T-helper 22 cell (primary cell): Measurements from ENCODE around the gene OR56B1.
"Not testable (repeated sequence)": the region's sequence is repeated elsewhere in the genome, so short reads cannot be mapped to it uniquely, and the experiment has no call there.

ENCODE experiments used
- DNase-seq: peaks from one replicate; pipeline ENCODE4 v3.0.0-alpha.2; 2020; ENCODE audit warnings: low read depth

The OR56B1 gene, protein sequence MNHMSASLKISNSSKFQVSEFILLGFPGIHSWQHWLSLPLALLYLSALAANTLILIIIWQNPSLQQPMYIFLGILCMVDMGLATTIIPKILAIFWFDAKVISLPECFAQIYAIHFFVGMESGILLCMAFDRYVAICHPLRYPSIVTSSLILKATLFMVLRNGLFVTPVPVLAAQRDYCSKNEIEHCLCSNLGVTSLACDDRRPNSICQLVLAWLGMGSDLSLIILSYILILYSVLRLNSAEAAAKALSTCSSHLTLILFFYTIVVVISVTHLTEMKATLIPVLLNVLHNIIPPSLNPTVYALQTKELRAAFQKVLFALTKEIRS

GRCh38 chr11:5736396-5736795 is at the start of gene OR56B1:
Gene OR56B1 (plus strand): TSS chr11:5736448. CDS start chr11:5736517, 69 bp downstream.
- DNase-seq, result no peak

GRCh38 chr11:5688482-5688881 is 47.8 kb upstream of the OR56B1 start:
- DNase-seq, result no peak

- DNase-seq, result peak; percentile 5
Measured at GRCh38 chr11:5689551-5689983, 46.7 kb upstream of the OR56B1 start, which contains the start of gene TRIM22. Gene TRIM22 (plus strand): TSS chr11:5689790. CDS start chr11:5696233, 6,443 bp downstream.

- no peak for DNase-seq
Measured at GRCh38 chr11:5690216-5690615, 46.0 kb upstream of the OR56B1 start.

DNA sequence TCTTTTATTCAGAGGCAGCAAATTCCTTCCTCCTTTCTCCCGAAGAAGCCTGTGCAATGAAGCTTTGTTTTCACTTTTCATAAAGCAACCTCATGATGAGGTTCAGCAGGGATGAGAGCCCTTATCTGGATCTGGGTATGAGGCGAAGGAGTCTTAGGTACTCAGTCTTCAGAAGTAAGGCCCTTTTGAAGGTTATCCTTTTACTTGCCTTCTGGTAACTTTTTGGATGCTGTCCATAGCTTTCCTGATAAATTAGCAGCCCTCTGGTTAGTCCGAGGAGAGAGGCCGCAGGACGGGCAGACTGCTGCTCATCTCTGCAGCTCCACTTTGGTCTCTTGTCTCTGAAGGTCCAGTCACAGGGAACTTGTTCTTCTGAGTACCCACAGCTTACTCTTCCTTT is 45.5 kb upstream of the OR56B1 start:
- DNase-seq, result no peak

- DNase-seq, result not testable (repeated sequence)
Measured at GRCh38 chr11:5691238-5691963, 44.8 kb upstream of the OR56B1 start.

- DNase-seq, result no peak
Measured at GRCh38 chr11:5691964-5692361, 44.3 kb upstream of the OR56B1 start.

GRCh38 chr11:5694642-5695041 is 41.6 kb upstream of the OR56B1 start:
- no peak for DNase-seq

GRCh38 chr11:5695580-5695979 is 40.7 kb upstream of the OR56B1 start:
- no peak for DNase-seq

DNA sequence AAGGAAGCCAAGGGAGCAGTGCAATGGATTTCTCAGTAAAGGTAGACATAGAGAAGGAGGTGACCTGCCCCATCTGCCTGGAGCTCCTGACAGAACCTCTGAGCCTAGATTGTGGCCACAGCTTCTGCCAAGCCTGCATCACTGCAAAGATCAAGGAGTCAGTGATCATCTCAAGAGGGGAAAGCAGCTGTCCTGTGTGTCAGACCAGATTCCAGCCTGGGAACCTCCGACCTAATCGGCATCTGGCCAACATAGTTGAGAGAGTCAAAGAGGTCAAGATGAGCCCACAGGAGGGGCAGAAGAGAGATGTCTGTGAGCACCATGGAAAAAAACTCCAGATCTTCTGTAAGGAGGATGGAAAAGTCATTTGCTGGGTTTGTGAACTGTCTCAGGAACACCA is 40.0 kb upstream of the OR56B1 start:
- no peak for DNase-seq

DNA sequence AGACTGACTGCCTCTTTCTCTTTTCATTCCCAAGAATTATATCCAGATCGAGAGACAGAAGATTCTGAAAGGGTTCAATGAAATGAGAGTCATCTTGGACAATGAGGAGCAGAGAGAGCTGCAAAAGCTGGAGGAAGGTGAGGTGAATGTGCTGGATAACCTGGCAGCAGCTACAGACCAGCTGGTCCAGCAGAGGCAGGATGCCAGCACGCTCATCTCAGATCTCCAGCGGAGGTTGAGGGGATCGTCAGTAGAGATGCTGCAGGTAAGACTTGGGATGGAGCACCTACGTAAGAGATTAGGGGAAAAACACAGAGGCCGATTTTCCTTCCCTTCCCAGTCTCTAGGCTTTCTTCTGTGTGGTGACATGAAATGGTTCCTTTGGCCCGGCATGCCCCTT is 38.0 kb upstream of the OR56B1 start:
- DNase-seq, result no peak

- DNase-seq, result no peak
Measured at GRCh38 chr11:5700421-5701054, 35.7 kb upstream of the OR56B1 start.

GRCh38 chr11:5701055-5701577 is 35.1 kb upstream of the OR56B1 start:
- DNase-seq, result no peak

DNA sequence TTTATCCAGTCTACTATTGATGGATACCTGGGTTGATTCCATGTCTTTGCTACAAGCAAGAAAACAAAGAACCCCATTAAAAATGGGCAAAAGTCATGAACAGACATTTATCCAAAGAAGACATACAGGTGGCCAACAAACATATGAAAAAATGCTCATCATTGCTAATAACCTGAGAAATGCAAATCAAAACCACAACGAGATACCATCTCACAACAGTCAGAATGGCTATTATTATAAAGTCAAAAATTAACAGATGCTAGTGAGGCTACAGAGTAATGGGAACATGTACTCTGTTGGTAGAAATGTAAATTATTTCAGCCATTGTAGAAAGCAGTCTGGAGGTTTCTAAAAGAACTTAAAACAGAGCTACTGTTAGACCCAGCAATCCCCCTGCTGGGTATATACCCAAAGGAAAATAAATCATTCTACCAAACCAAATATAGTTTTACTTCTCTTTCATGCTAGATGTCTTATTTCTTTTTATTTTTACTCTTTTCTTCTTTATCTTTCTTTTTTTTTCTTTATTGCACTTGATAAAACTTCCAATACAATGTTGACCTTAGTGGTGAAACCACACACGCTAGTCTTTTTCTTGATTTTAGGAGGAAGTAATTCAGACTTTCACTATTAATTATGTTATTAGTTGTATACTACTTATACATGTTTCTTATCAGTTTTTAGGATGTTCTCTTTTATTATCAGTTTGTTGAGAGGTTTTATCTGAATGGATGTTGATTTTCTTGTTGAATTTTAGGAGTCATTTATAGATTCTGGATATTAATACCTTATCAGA is 32.3 kb upstream of the OR56B1 start:
- no peak for DNase-seq

GRCh38 chr11:5705688-5706087 is 30.6 kb upstream of the OR56B1 start:
- DNase-seq, result no peak

DNA sequence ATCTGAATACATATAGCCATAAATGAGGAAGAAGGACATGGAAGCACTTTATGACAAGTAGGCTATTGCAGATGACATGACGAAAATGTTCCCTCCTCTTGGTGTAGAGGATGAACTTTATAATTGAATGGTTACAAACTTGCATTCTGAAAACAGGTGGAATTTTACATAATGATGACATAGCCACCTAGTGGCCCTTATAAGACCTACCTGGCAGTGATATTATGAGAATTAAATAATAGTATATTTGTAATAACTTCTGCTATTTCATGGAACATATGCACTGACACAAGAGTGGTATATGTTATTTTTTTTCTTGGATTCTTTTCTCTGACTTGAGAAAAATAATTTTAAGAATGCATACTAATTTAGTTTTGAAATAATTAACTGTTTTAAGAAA is 23.7 kb upstream of the OR56B1 start:
- DNase-seq, result no peak

GRCh38 chr11:5713695-5714094 is 22.6 kb upstream of the OR56B1 start:
- DNase-seq, result no peak

GRCh38 chr11:5716518-5716917 is 19.7 kb upstream of the OR56B1 start:
- not testable (repeated sequence) for DNase-seq

GRCh38 chr11:5719703-5720495 is 16.3 kb upstream of the OR56B1 start:
- DNase-seq, result no peak

- no peak for DNase-seq
Measured at GRCh38 chr11:5722622-5723021, 13.6 kb upstream of the OR56B1 start.

DNA sequence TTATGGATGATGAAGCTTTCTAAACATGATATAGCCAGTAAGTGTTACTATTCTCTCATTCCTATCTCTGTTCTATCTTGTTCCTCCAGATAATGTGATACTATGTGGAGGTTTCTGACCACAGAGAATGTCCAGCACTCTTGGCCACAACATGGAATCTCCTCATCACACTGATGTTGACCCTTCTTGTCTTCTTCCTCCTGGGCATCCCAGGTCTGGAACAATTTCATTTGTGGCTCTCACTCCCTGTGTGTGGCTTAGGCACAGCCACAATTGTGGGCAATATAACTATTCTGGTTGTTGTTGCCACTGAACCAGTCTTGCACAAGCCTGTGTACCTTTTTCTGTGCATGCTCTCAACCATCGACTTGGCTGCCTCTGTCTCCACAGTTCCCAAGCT is 9.9 kb upstream of the OR56B1 start:
- DNase-seq, result no peak
